ENCODE data around the gene CDH22. TPM values are rescaled to one million over a fixed set of nuclear protein-coding genes. Genes with fewer than 3 reads are reported as not detected.

Gene CDH22
- total and polyA plus RNA-seq, 12 donors = 0.04 to 11.0 (median 0.64) TPM

DNA sequence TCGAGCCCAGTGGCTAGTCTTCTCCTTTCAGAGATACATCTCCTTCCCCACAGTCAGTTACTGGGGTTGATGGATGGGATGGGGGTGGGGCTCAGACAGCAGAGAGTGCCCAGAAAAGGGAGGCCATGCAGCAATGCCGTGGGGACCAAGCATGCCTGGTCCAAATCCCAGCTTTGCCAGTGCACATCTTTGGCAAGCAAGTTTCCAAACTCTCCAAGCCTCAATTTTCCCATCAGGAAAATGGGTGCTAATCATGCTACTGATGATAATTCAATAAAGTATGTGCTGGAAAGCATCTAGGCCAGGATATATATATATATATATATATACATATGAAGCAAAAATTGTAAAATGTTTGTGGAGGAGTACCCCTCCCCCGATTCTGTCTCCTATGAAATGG lies 111.3 kb downstream of the CDH22 start:
- ATAC-seq (no peak), DNase-seq (no peak)
- intact Hi-C loops (cut with DNase I) = no loop called here

DNA sequence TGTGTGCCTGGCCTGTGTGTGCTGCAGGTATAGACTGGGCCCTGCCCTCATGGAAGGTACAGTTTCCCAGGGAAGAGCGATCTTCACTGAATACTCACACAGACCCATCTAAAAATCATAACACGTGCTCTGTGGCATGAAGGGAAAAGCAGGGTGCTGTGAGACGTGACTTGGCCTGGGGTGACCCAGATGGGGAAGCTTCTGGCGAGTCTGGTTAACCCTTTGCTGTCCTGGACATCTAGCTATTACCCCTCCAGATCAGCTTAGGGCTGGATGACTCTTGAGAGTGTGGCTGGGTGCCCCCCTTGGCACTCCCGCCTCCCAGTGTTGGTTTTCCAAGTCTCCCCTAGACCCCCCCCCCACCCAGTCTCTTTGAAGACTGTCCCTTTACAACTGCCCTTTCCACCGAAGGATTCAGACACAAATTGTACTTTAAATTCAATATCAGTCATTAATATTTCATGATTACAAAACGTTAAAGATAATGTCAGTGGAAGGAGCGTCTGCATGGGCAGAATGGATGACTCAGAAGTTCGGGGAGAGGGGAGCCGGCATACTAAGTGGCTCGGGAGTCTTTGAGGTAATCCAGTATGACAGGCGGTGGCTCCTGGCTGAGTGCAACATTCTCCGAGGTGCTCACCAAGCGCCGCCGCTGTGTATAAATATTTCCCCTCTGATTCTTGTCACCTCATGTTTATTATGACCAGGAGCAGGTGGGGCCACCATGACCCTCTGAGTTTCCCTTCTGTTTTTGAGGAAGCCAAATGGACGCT lies 112.8 kb downstream of the CDH22 start:
- TF ChIP-seq, protein P1, sequence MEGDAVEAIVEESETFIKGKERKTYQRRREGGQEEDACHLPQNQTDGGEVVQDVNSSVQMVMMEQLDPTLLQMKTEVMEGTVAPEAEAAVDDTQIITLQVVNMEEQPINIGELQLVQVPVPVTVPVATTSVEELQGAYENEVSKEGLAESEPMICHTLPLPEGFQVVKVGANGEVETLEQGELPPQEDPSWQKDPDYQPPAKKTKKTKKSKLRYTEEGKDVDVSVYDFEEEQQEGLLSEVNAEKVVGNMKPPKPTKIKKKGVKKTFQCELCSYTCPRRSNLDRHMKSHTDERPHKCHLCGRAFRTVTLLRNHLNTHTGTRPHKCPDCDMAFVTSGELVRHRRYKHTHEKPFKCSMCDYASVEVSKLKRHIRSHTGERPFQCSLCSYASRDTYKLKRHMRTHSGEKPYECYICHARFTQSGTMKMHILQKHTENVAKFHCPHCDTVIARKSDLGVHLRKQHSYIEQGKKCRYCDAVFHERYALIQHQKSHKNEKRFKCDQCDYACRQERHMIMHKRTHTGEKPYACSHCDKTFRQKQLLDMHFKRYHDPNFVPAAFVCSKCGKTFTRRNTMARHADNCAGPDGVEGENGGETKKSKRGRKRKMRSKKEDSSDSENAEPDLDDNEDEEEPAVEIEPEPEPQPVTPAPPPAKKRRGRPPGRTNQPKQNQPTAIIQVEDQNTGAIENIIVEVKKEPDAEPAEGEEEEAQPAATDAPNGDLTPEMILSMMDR (IDR thresholded peaks at IDR 0.05) = no peak
- no peak for DNase-seq

More for the DNA sequence above, 111.3 kb downstream of the CDH22 start:
- Histone ChIP-seq H3K4me3 (no peak overlapping the region), H3K36me3 (no peaks in the 10 kb centered on the region), H3K9me3 (no peaks in the 10 kb centered on the region), H3K4me1 (peaks cover 0 to 7% (median 0%) of the 10 kb centered on the region in 9 donors), H3K27ac (no peak overlapping the region), H3K27me3 (peaks cover 0 to 85% (median 63%) of the 10 kb centered on the region in 7 donors)
- 52 to 56% methylated on average over 3 of the region's 3 CpGs for WGBS, 2 donors
- TF ChIP-seq, protein P1 (IDR thresholded peaks at IDR 0.05) = no peak

GRCh38 chr20:46194409-46194808 lies 113.9 kb downstream of the CDH22 start:
- no peak for DNase-seq
- ATAC-seq = no peak
- Histone ChIP-seq H3K4me1 (peaks cover 0 to 2% (median 0%) of the 10 kb centered on the region in 9 donors), H3K4me3 (no peak overlapping the region), H3K9me3 (no peaks in the 10 kb centered on the region), H3K36me3 (no peaks in the 10 kb centered on the region), H3K27ac (no peak overlapping the region), H3K27me3 (peaks cover 0 to 75% (median 38%) of the 10 kb centered on the region in 7 donors)
- 79 to 90% methylated on average over 4 of the region's 4 CpGs for WGBS, 2 donors
- intact Hi-C loops (cut with DNase I) = no loop called here
- TF ChIP-seq, protein P1 (IDR thresholded peaks at IDR 0.05) = no peak

More for the DNA sequence above, 112.8 kb downstream of the CDH22 start:
- no peak overlapping the region for H3K27ac ChIP-seq
- no peak for ATAC-seq
- H3K36me3 ChIP-seq = no peaks in the 10 kb centered on the region
- no peak overlapping the region for H3K4me3 ChIP-seq
- H3K27me3 ChIP-seq = peaks cover 0 to 75% (median 48%) of the 10 kb centered on the region in 7 donors
- peaks cover 0 to 2% (median 0%) of the 10 kb centered on the region in 9 donors for H3K4me1 ChIP-seq
- intact Hi-C loops (cut with DNase I) = no loop called here
- WGBS, 2 donors = 49 to 52% methylated on average over 17 of the region's 17 CpGs
- H3K9me3 ChIP-seq = no peaks in the 10 kb centered on the region

- intact Hi-C loops (cut with DNase I) = no loop called here
- peaks cover 0 to 75% (median 21%) of the 10 kb centered on the region in 7 donors for H3K27me3 ChIP-seq
- WGBS, 2 donors = 2 to 9% methylated on average over 6 of the region's 6 CpGs
- H3K4me3 ChIP-seq = no peak overlapping the region
- no peak overlapping the region for H3K27ac ChIP-seq
- DNase-seq (no peak), ATAC-seq (no peak)
- TF ChIP-seq, protein P1 (IDR thresholded peaks at IDR 0.05) = no peak
- H3K36me3 ChIP-seq = no peaks in the 10 kb centered on the region
- H3K9me3 ChIP-seq = no peaks in the 10 kb centered on the region
- H3K4me1 ChIP-seq = no peaks in the 10 kb centered on the region
These were observed 115.8 kb downstream of the CDH22 start for GRCh38 chr20:46192376-46192944.

Data from heart right ventricle (tissue), 16 donors.